Neuronal stem cell (in vitro differentiated cells): ENCODE measurements around the gene COL6A5.

Experiments
- DNase-seq: peaks from one replicate; pipeline ENCODE4 v3.0.0-alpha.2; 2013; ENCODE audit warnings: low spot score
- H2AFZ ChIP-seq: one replicate; pipeline ENCODE4 v1.6.1; 2013; ENCODE audit warnings: mild to moderate bottlenecking, low read length, inconsistent platforms
- H2AK5ac ChIP-seq: 2 replicates; pipeline ENCODE4 v1.6.1; 2013; ENCODE audit warnings: low read depth, mild to moderate bottlenecking, inconsistent platforms, low read length, moderate library complexity, mixed read lengths
- H2BK120ac ChIP-seq: 2 replicates; pipeline ENCODE4 v1.6.1; 2013; ENCODE audit warnings: low read depth, mild to moderate bottlenecking, inconsistent platforms, low read length, moderate library complexity, mixed read lengths
- H2BK12ac ChIP-seq: one replicate; pipeline ENCODE4 v1.6.1; 2013; ENCODE audit warnings: low read length, inconsistent platforms
- H2BK15ac ChIP-seq: 2 replicates; pipeline ENCODE4 v1.6.1; 2013; ENCODE audit warnings: mild to moderate bottlenecking, low read length, inconsistent platforms, mixed read lengths
- H2BK5ac ChIP-seq: one replicate; pipeline ENCODE4 v1.6.1; 2013; ENCODE audit warnings: inconsistent platforms, mild to moderate bottlenecking, low read length, moderate library complexity
- H3K14ac ChIP-seq: one replicate; pipeline ENCODE4 v1.6.1; 2013; ENCODE audit warnings: low read length, inconsistent platforms
- H3K18ac ChIP-seq: 2 replicates; pipeline ENCODE4 v1.6.1; 2013; ENCODE audit warnings: low read length, inconsistent platforms
- H3K23ac ChIP-seq: 2 replicates; pipeline ENCODE4 v1.6.1; 2013; ENCODE audit warnings: low read depth, mild to moderate bottlenecking, mixed read lengths, low read length, inconsistent platforms; ENCODE audit not compliant: poor library complexity
- H3K27ac ChIP-seq: replicated peaks from 3 replicates; pipeline ENCODE4 v1.5.1; 2013; ENCODE audit warnings: low read length, inconsistent platforms
- H3K27me3 ChIP-seq, 3 experiments: 2 replicates each; pipeline ENCODE4 v1.6.1; 2013; ENCODE audit warnings: low read length in 3 of 3, mild to moderate bottlenecking in 2 of 3, inconsistent platforms in 1 of 3, low read depth in 1 of 3, mixed read lengths in 1 of 3, moderate library complexity in 1 of 3; ENCODE audit not compliant: control insufficient read depth in 3 of 3, insufficient read depth in 3 of 3
- H3K36me3 ChIP-seq, 2 donors: replicated peaks in 1 of 2; 2 replicates each; pipeline ENCODE4 v1.6.1; 2013; ENCODE audit warnings: low read length in 2 of 2; ENCODE audit not compliant: control insufficient read depth in 2 of 2, insufficient read depth in 2 of 2
- H3K4ac ChIP-seq: 2 replicates; pipeline ENCODE4 v1.6.1; 2013; ENCODE audit warnings: inconsistent platforms, mild to moderate bottlenecking, low read length, moderate library complexity
- H3K4me1 ChIP-seq, 2 donors: 1 replicate in 1 of 2; 2 replicates in 1 of 2; pipeline ENCODE4 v1.6.1; 2013; ENCODE audit warnings: low read length in 2 of 2, low read depth in 1 of 2; ENCODE audit not compliant: control insufficient read depth in 2 of 2, insufficient read depth in 1 of 2
- H3K4me2 ChIP-seq: one replicate; pipeline ENCODE4 v1.6.1; 2013; ENCODE audit warnings: mild to moderate bottlenecking, low read length, inconsistent platforms; ENCODE audit not compliant: insufficient read depth, poor library complexity, severe bottlenecking
- H3K4me3 ChIP-seq, 2 donors: 2 replicates each; pipeline ENCODE4 v1.5.1; 2013; ENCODE audit warnings: low read length in 2 of 2, mild to moderate bottlenecking in 2 of 2, inconsistent platforms in 1 of 2, moderate library complexity in 1 of 2
- H3K79me1 ChIP-seq: one replicate; pipeline ENCODE4 v1.6.1; 2013; ENCODE audit warnings: low read depth, mild to moderate bottlenecking, inconsistent platforms, low read length, moderate library complexity
- H3K9ac ChIP-seq: one replicate; pipeline ENCODE4 v1.6.1; 2013; ENCODE audit warnings: mild to moderate bottlenecking, low read depth, low read length, inconsistent platforms; ENCODE audit not compliant: poor library complexity
- H3K9me3 ChIP-seq, 2 donors: replicated peaks in 1 of 2; 2 replicates each; pipeline versions ENCODE3 to v1.6.1; 2013; ENCODE audit warnings: low read length in 2 of 2, mild to moderate bottlenecking in 2 of 2, inconsistent platforms in 1 of 2, low read depth in 1 of 2, mixed read lengths in 1 of 2, moderate library complexity in 1 of 2; ENCODE audit not compliant: control insufficient read depth in 2 of 2, insufficient read depth in 1 of 2
- H4K8ac ChIP-seq: one replicate; pipeline ENCODE4 v1.6.1; 2013; ENCODE audit warnings: low read depth, mild to moderate bottlenecking, inconsistent platforms, low read length, moderate library complexity
- H4K91ac ChIP-seq: one replicate; pipeline ENCODE4 v1.6.1; 2013; ENCODE audit warnings: low read length, low read depth, mild to moderate bottlenecking, inconsistent platforms; ENCODE audit not compliant: poor library complexity
- WGBS, 2 donors: extraction: QIAGEN DNeasy Blood & Tissue Kit; methylation state at CpG; one replicate each; pipeline ENCODE4 v1.1.7; 2013; ENCODE audit warnings: missing lambda C conversion rate in 2 of 2, mixed read lengths in 1 of 2; ENCODE audit not compliant: insufficient read length in 2 of 2, insufficient replicate concordance in 1 of 2; ENCODE audit errors: extremely low coverage in 2 of 2; 5-methylcytosine and 5-hydroxymethylcytosine counted together

The COL6A5 gene

DNA sequence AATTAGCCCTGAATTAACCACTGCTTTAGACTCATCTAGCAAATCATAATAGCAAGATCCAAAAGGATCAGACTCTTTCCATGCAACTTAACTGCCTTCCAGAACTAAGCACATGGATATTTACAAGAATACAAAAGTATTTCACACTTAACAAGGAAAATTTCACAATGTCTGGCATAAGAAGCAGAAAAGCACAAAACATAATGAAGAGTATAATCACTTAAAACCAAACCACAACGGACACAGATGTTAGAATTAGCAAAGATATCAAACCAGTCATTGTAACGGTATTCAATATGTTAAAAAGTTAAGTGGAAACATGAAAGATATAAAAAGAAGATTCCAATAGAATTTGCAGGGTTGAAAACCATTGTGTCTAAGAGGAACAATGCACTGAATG is 120.0 kb downstream of the COL6A5 start:
- H2BK15ac ChIP-seq = no peak overlapping the region
- no peak overlapping the region for H2AFZ ChIP-seq
- no peak overlapping the region for H3K4me2 ChIP-seq
- H3K4ac ChIP-seq = no peak overlapping the region
- H3K27me3 ChIP-seq = no peaks in the 10 kb centered on the region
- H3K14ac ChIP-seq = no peak overlapping the region
- H3K4me3 ChIP-seq = no peak overlapping the region
- no peaks in the 10 kb centered on the region for H3K9me3 ChIP-seq
- no peak overlapping the region for H2BK5ac ChIP-seq
- H3K36me3 ChIP-seq = no peaks in the 10 kb centered on the region
- no peak overlapping the region for H2BK12ac ChIP-seq
- H2AK5ac ChIP-seq = no peak overlapping the region
- no peak overlapping the region for H3K18ac ChIP-seq
- WGBS, 2 donors = no CpG with 5 or more reads among the region's 2 CpGs
- H3K79me1 ChIP-seq = no peaks in the 10 kb centered on the region
- no peak overlapping the region for H4K91ac ChIP-seq
- no peak for DNase-seq
- no peak overlapping the region for H2BK120ac ChIP-seq
- H3K23ac ChIP-seq = no peak overlapping the region
- H3K27ac ChIP-seq = no peak overlapping the region
- no peak overlapping the region for H3K9ac ChIP-seq
- no peak overlapping the region for H4K8ac ChIP-seq
- H3K4me1 ChIP-seq = no peaks in the 10 kb centered on the region

GRCh38 chr3:130468311-130468710 is 122.8 kb downstream of the COL6A5 start:
- Histone ChIP-seq H3K4me1 (no peaks in the 10 kb centered on the region), H2BK12ac (no peak overlapping the region), H3K14ac (no peak overlapping the region), H3K27ac (no peak overlapping the region), H2AFZ (no peak overlapping the region), H3K23ac (no peak overlapping the region), H3K4me2 (no peak overlapping the region), H3K9ac (no peak overlapping the region), H3K79me1 (no peaks in the 10 kb centered on the region), H2AK5ac (no peak overlapping the region), H3K36me3 (no peaks in the 10 kb centered on the region), H4K91ac (no peak overlapping the region), H3K27me3 (no peaks in the 10 kb centered on the region), H3K4me3 (no peak overlapping the region), H3K9me3 (no peaks in the 10 kb centered on the region), H4K8ac (no peak overlapping the region), H3K18ac (no peak overlapping the region), H2BK5ac (no peak overlapping the region), H3K4ac (no peak overlapping the region), H2BK15ac (no peak overlapping the region), H2BK120ac (no peak overlapping the region)
- DNase-seq = no peak
- no CpG with 5 or more reads among the region's 1 CpG for WGBS, 2 donors

- H2BK5ac ChIP-seq = no peak overlapping the region
- no peaks in the 10 kb centered on the region for H3K79me1 ChIP-seq
- WGBS, 2 donors = no CpG with 5 or more reads among the region's 3 CpGs
- no peak overlapping the region for H4K8ac ChIP-seq
- H3K36me3 ChIP-seq = no peaks in the 10 kb centered on the region
- no peaks in the 10 kb centered on the region for H3K27me3 ChIP-seq
- H3K4ac ChIP-seq = no peak overlapping the region
- no peak overlapping the region for H4K91ac ChIP-seq
- no peak for DNase-seq
- no peak overlapping the region for H2BK120ac ChIP-seq
- no peak overlapping the region for H2AFZ ChIP-seq
- H3K9me3 ChIP-seq = no peaks in the 10 kb centered on the region
- no peak overlapping the region for H3K9ac ChIP-seq
- no peak overlapping the region for H2BK15ac ChIP-seq
- no peak overlapping the region for H3K23ac ChIP-seq
- H2AK5ac ChIP-seq = no peak overlapping the region
- H3K27ac ChIP-seq = no peak overlapping the region
- no peak overlapping the region for H3K4me3 ChIP-seq
- no peaks in the 10 kb centered on the region for H3K4me1 ChIP-seq
- H3K14ac ChIP-seq = no peak overlapping the region
- no peak overlapping the region for H3K18ac ChIP-seq
- H2BK12ac ChIP-seq = no peak overlapping the region
- H3K4me2 ChIP-seq = no peak overlapping the region
These were observed 124.7 kb downstream of the COL6A5 start for GRCh38 chr3:130470126-130470525.

DNA sequence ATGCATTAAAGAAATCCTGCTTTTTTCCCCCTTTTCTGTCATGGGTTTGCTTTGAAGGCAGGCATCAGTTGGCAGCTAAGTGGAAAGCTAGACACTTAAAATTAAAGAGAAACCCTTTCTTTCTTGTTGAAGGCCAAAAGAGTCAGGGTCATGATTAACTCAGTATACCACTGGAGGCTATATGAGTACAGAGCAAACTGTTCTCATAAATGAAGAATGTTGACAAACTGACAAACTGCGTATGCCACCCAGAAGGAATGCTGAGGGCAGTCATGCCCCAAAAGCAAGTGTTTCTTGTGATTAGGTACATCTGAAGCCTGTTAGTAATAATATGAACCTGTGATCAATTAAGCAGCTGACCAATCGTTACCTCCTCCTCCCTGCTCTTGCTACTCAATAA is 127.9 kb downstream of the COL6A5 start:
- Histone ChIP-seq H3K4me3 (no peak overlapping the region), H3K14ac (no peak overlapping the region), H4K91ac (no peak overlapping the region), H2AFZ (no peak overlapping the region), H3K4ac (no peak overlapping the region), H3K36me3 (no peaks in the 10 kb centered on the region), H3K27me3 (no peaks in the 10 kb centered on the region), H2BK12ac (no peak overlapping the region), H3K4me1 (no peaks in the 10 kb centered on the region), H4K8ac (no peak overlapping the region), H3K4me2 (no peak overlapping the region), H2AK5ac (no peak overlapping the region), H3K27ac (no peak overlapping the region), H3K9ac (no peak overlapping the region), H3K23ac (no peak overlapping the region), H2BK5ac (no peak overlapping the region), H3K9me3 (no peaks in the 10 kb centered on the region), H2BK15ac (no peak overlapping the region), H3K18ac (no peak overlapping the region), H2BK120ac (no peak overlapping the region), H3K79me1 (no peaks in the 10 kb centered on the region)
- WGBS, 2 donors = no CpG with 5 or more reads among the region's 2 CpGs
- DNase-seq = no peak
